GM19463 (cell line): ENCODE measurements around the gene PLB1.

Source experiments
- ATAC-seq: cut with Tn5 transposase; IDR thresholded peaks from one replicate; pipeline ENCODE4 v1.9.1; 2021; ENCODE audit warnings: mild to moderate bottlenecking, moderate library complexity; ENCODE audit not compliant: unreplicated experiment

Gene PLB1

DNA sequence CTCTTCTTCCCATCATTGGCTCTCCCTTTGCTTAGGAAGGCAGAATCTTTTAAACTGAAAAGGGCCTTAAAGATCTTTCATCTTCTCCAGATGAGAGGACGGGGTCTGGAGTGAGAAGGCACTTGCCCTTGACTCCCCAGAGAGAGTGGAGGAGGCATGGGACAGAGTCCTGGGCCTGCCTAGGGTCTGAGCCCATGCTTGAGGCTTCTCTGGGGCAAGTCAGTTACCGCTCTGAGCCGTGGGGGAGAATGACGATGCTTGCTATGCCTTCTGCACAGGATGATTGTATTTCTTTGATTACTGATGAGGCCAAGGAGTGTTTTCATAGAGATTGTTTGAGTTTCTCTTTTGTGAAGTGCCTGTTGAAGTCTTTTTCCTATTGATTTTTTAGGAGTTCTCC, 921 bp downstream of the PLB1 start:
- no peak for ATAC-seq

DNA sequence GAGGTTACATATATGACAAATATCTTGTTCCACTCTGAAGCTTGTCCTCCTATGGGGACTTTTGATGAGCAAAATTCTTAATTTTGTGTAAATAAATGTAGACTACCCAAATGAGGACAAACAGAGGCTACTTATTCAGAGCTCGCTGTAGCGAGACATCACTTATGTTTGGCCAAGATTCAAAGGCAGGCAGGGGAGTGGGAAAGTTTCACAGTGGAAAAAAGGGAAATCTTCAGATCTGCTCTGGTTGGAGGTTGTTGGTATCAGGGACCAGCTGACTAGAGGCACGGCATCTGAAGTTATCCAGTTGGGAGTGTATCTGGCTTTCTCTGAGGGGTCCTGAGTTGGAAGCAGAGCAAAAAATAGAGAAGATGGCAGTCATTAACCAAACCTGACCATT, 1.3 kb downstream of the PLB1 start:
- ATAC-seq, result no peak

GRCh38 chr2:28499282-28499681, 3.4 kb downstream of the PLB1 start:
- ATAC-seq, result no peak

DNA sequence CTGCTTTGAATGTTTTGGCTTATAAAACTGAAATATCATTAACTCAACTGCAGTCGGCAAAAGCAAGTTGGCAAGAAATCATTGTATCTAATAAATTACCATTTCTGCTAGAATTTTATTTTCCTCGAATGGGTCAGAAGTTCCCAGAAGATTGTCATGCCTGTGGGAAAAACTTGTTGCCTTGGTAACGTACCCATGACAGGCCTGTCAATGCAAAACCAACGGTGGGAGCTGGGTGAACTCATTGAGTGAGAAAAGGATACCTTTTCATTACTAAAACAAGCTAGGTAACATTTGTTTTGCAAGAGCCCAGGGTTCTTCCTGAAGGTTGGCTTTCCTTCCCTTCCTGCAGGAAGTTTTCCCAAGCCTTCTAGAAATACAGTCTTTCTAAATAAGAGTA, 9.5 kb downstream of the PLB1 start:
- no peak for ATAC-seq

DNA sequence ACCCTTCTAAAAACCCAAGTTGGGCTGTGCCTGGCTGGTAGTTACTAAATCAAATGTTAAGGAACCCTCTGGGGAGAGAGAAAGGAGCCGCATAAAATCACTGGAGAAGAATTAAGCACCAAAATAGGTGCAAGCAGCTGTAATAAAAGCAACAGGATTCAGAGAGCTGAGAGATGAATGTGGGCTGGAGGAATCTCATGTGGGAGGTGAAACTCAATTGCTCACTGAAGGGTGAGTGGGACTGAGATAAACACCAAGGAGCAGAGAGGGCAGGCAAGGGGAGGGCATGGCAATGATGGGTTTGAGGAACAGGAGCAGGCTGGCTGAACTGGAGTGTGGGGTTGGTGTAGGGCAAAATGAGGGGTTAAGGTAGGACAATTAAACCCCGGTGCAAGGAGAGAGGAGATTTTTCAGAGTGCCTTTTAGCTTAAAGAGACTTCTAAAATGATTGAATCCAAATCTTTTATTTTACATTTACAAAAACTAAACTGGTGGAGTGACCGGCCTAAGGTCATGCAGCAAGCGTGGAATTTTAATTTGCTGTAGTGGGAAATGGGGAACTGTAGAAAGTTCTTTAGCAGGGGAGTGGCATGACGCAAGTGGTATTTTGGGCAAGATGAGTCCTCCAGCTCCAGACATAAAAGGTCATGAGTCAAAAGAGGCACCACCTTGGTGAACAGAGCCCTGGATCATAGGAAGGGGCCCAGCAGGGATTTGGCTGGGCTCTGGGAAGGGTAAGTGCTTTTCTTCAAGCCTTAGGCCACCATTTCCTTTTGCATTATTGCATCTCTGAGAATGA, 10.5 kb downstream of the PLB1 start:
- ATAC-seq, result no peak

- no peak for ATAC-seq
These were observed 12.2 kb downstream of the PLB1 start for GRCh38 chr2:28507796-28508764.

- no peak for ATAC-seq
These were observed 13.5 kb downstream of the PLB1 start for GRCh38 chr2:28509361-28509760.

- ATAC-seq, result no peak
These were observed 14.3 kb downstream of the PLB1 start for GRCh38 chr2:28510184-28510583.

- ATAC-seq, result no peak
These were observed 16.2 kb downstream of the PLB1 start for GRCh38 chr2:28511871-28512606.

DNA sequence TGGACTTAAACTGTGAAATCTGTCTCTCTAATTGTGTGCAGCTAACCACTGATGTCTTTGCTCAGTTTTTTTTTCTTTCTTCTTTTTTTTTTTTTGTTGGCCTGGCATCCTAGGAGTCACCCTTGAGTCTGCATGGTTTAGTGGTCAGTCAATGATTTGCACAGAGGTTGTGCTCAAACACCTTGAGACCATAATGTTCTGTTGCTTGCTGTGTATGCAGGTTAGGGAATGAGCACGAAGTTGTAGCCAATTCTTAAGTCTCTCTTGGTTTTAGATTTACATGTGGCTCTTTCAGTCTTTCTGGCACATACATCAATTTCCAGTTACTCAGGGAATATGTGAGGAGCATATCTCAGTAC, 16.7 kb downstream of the PLB1 start:
- ATAC-seq, result no peak

- no peak for ATAC-seq
These were observed 17.2 kb downstream of the PLB1 start for GRCh38 chr2:28513097-28513496.

- no peak for ATAC-seq
These were observed 19.4 kb downstream of the PLB1 start for GRCh38 chr2:28515176-28515751.

- ATAC-seq, result no peak
These were observed 20.6 kb downstream of the PLB1 start for GRCh38 chr2:28516430-28516829.

DNA sequence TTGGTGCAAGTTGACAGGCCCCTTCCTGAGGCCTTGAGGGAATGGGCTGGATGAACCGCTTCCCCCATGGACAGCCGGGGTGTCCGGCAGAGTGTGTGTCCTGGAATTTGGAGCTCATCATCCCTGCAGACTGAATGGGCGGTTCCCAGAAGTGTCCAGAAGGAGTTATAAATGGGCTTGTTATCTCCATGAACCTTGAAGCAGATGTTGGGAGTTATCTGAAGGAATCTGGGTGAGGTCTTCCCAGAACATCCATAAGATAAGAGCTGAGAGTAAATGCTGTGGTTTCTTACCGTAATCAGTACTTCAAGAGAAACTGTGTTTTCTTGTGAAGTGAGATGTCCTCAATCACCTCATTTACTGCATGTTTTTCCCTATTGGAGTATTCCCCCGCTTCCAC, 21.1 kb downstream of the PLB1 start:
- no peak for ATAC-seq

- ATAC-seq, result no peak
These were observed 25.8 kb downstream of the PLB1 start for GRCh38 chr2:28521663-28522062.

GRCh38 chr2:28522481-28522880, 26.6 kb downstream of the PLB1 start:
- no peak for ATAC-seq

DNA sequence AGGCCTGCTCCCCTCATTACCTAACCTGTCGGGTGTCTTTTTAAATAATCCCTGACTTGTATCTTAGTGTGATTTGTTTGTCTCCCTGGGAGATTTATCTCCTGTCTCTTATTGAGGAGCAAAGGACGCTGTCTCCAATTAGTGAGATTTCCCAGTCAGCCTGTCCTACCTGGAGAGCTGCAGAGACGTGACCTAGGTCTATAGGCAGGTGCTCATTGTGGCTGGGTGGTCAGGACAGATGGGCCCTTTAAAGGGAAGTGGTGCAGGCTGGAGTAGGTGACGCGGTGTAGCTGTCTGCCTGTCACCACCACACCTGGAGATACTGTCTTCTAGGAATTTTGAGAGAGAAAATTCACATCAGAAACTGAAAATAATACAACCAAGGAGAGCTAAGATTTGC, 28.0 kb downstream of the PLB1 start:
- no peak for ATAC-seq

DNA sequence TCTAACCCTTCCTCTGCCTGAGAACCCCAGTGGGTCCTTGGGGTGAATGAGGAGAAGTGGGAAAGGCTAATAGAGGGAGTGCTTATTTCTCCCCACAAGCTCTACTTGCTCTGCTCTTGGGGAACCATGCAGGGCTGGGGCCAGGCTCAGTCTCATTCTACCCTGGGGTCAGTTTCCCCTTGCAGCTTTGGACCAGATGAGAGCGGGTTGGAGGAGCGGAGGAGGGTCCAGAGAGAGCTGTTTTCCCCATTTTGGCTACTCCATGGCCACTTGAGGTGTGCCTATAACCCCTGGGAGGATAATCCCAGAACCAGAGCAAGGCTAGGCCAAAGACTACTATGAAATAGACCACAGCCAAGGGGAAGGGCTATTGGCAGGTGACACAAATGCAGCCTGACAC, 29.6 kb downstream of the PLB1 start:
- ATAC-seq, result no peak

DNA sequence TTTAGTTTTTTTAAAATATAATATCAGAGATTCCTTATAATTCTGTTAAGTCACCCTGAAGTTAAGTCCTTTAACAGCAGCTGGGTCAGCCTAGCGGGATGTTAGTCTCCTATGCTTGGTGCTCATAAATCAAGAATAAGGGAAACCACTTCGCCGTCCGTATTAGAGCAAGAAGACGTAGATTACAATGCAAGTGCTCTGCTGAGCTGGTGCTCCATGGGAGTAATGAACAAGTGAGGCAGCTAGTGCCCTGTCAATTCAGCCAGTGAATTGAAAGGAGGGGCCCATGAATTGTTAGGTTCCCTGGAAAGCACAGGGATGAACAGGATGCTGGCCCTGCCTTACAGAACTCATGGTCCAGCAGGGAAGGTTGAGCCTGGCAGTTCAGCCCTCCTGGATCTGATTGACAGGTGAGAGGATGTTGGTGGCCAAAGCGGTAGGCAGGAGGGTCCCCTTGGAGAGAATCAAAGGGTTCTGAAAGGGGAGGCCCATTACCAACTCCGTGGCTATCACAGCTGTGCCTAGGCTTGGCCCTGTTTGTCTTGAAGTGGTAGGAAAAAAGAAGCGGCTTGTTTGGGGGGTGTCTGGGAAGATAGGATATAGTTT, 30.8 kb downstream of the PLB1 start:
- no peak for ATAC-seq

GRCh38 chr2:28527196-28527595, 31.3 kb downstream of the PLB1 start:
- ATAC-seq, result no peak

DNA sequence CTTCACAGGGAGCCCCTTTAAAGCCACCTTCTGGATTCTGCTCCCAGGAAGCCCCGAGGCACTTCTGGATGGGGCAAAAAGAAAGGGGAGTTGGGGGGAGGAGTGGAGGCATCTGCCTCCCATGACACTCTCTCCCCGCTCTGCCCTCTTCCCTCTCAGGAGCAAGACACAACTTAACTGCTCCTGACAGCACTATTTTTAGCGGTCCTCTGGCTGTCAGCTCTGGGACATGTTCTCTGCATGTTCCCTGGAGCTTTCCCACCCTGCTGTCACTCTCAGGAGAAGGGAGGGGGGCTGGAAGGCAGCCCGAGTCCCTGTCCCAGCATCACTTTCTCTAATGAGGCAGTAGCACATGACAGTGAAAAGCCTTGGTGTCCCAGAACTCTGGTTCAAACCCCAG, 32.3 kb downstream of the PLB1 start:
- no peak for ATAC-seq
